Activated T-helper 9 cell treated with anti-CD3 and anti-CD28 coated beads, Interleukin-2, amount 50 U/mL, for 16 hours (primary cell): ENCODE measurements around the gene OR10C1.
"Not testable (repeated sequence)": the region's sequence is repeated elsewhere in the genome, so short reads cannot be mapped to it uniquely, and the experiment has no call there.

Source experiments
- DNase-seq: peaks from one replicate; pipeline ENCODE4 v3.0.0-alpha.2; 2020; ENCODE audit warnings: low read depth

The OR10C1 gene

DNA sequence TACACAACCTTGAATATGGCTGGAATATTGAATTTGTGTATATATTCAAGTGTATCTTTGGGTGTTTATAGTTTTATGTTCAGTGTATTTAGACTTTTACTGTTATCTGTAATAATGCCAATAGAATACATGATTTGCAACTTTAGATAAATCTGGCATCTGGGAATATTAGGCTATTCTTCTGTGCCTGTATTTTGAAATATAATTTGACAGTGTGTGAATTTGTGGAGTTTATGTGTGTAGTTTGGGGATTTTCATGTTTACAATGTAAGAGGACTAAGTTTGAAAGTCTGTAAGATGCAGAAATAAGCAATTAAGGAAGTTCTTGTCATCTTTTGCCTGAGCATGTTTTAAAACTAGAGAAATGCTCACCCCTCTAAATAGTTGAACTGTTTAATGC lies at the start of gene OR10C1:
TSS of gene OR10C1 (plus strand) at position 301 of the 400 bp plus-strand sequence. CDS start 710 bp downstream, outside the sequence.
- no peak for DNase-seq

- DNase-seq, result no peak
Measured at GRCh38 chr6:29395331-29395730, 43.8 kb upstream of the OR10C1 start, which contains the start of gene OR12D2. Gene OR12D2 (plus strand): TSS chr6:29395631. CDS start chr6:29396700, 1,069 bp downstream.

DNA sequence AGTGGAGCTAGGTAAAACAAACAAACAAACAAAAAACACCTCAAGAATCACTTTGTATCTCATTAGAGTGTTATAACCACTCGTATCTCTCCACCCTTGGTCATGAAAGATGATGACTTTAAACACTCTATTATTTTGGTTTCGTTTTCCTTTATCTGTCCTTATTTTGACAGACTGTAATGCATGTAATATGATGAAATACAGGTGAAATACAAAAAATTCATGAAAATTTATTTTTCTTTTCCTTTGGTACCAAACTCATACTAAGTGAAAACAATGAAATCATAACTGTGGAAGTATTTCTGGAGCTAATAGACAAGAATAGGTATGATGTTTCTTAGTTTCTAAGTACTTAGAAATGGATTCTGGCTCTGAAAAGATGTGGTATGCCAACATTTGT lies 39.6 kb upstream of the OR10C1 start:
- no peak for DNase-seq

GRCh38 chr6:29403801-29404200 lies 35.3 kb upstream of the OR10C1 start:
- DNase-seq, result no peak

DNA sequence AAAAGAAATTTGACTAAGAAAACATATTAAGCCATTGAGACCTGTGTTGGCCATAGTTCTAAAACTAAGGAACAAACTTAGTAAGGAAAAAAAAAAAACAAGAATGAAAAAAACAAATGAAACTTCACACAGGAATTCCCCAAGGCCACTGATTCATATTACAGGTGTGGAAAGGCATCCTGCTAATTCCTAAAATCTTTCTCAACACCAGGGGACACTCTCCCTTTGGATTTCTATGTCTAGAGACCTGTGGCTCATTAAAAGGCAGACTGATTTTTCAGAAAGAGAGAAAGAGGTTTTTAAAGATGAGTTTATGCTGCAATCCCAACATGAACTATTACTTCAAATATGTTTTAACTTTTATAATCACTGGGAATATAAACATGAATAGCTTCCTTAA lies 24.5 kb upstream of the OR10C1 start, which contains the start of gene OR12D1:
TSS of gene OR12D1 (plus strand) at position 341 of the 400 bp plus-strand sequence.
- no peak for DNase-seq

DNA sequence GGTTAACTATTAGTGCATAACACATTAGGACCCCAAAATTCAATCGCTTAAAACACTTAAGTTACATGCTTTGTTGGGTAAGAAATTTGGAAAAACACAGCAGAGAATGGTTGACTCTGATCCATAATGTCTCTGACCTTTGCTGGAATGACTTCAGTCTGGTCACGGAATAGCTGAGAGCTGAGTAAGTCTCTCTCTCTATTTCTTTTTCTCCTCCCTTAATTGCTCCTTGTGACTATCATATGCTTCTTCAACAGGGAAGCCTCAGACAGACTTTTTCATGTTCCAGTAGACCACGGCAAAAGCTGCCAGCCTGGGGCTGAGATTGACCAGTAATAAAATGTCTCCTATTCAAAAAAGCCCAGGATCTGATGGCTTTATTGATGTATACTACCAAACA lies 19.6 kb upstream of the OR10C1 start:
- DNase-seq, result no peak

- DNase-seq, result no peak
Measured at GRCh38 chr6:29424168-29424567, 14.9 kb upstream of the OR10C1 start.

DNA sequence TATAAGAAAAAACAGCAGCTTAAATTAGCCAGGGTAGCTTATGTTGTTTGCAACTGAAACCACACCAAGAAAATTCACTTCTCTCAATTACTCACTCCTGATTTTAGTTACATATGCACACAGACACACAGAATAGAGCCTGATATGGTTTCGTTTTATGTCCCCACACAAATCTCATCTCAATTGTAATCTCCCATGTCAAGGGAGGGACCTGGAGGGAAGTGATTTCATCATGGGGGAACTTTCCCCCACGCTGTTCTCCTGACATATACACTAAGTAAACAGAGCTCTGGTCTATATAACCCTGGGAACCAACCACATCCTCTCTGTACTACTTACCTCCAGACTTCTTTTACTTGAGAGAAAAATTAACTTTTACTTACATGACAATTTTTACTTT lies 14.5 kb upstream of the OR10C1 start:
- DNase-seq, result no peak

GRCh38 chr6:29425075-29425474 lies 14.0 kb upstream of the OR10C1 start:
- no peak for DNase-seq

GRCh38 chr6:29426654-29427053 lies 12.5 kb upstream of the OR10C1 start:
- DNase-seq, result no peak

DNA sequence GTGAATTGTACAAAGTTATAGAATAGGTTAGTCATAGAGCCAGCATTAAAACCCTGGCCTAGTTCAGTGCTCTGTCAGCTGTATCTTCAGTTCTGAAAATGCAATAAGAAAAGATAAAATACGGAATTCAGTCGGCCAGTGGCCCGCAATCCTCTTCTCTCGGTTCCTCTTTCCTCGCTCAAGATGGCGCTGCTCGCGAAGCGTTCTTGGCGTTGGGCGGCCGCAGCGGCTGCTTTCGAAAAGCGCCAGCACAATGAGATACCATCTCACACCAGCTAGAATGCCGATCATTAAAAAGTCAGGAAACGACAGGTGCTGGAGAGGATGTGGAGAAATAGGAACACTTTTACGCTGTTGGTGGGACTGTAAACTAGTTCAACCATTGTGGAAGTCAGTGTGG lies 2.4 kb upstream of the OR10C1 start:
- not testable (repeated sequence) for DNase-seq

- no peak for DNase-seq
Measured at GRCh38 chr6:29442719-29443118, 3.6 kb downstream of the OR10C1 start.

DNA sequence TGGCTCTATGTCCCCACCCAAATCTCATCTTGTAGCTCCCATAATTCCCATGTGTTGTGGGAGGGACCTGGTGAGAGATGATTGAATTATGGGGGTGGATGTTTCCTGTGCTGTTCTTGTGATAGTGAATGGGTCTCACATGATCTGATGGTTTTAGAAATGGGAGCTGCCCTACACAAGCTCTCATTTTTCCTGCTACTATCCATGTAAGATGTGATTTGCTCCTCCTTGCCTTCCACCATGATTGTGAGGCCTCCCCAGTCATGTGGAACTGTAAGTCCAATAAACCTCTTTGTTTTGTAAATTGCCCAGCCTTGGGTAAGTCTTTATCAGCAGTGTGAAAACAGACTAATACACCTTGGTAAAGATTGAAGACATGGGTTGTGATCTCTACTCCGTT lies 4.9 kb downstream of the OR10C1 start:
- DNase-seq, result not testable (repeated sequence)

DNA sequence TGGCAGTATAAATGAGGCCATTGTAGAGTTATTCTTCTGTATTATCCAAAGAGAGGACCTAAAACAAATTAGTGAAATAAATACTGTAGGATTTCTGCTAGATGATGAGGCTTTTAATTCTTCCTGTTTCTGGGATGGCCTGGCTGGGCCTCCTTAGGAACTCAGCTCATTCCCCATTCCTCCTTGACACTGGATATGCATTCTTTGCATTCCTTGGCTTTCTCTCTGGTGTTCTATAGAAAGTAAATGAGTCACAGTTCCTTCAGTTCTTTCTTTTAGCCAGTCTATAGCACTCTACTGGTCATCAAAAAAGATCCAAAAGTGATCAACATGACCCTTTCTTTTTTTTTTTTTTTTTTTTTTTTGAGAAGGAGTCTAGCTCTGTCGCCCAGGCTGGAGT lies 8.6 kb downstream of the OR10C1 start:
- no peak for DNase-seq

DNA sequence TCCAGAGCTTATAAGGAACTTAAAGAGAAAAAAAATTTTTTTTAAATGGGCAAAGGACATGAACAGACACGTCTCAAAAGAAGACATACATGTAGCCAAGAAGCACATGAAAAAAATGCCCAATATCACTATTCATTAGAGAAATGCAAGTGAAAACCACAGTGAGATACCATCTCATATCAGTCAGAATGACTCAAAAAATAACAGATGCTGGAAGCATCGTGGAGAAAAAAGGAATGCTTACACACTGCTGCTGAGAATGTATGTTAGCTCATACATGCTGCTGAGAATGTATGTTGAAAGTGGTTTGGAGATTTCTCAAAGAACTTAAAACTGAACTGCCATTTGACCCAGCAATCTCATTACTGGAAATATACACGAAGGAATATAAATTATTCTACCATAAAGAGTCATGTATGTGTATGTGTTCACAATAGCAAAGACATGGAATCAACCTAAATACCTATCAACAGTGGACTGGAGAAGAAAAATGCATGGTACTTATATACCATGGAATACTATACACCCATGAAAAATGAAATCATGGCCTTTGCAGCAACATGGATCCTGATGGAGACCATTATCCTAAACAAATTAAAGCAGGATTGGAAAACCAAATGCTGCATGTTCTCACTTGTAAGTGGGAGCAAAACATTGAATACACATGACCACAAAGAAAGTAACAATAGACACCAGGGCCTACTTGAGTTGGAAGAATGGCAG lies 12.5 kb downstream of the OR10C1 start:
- no peak for DNase-seq

GRCh38 chr6:29456971-29457370 lies 17.9 kb downstream of the OR10C1 start, which contains the start of the genes OR11A1 and OR2H1:
Gene OR11A1 (minus strand): TSS chr6:29457071. CDS start chr6:29427641, 29,430 bp downstream.
Gene OR2H1 (plus strand): TSS chr6:29457155. CDS start chr6:29461770, 4,615 bp downstream.
- DNase-seq, result no peak

DNA sequence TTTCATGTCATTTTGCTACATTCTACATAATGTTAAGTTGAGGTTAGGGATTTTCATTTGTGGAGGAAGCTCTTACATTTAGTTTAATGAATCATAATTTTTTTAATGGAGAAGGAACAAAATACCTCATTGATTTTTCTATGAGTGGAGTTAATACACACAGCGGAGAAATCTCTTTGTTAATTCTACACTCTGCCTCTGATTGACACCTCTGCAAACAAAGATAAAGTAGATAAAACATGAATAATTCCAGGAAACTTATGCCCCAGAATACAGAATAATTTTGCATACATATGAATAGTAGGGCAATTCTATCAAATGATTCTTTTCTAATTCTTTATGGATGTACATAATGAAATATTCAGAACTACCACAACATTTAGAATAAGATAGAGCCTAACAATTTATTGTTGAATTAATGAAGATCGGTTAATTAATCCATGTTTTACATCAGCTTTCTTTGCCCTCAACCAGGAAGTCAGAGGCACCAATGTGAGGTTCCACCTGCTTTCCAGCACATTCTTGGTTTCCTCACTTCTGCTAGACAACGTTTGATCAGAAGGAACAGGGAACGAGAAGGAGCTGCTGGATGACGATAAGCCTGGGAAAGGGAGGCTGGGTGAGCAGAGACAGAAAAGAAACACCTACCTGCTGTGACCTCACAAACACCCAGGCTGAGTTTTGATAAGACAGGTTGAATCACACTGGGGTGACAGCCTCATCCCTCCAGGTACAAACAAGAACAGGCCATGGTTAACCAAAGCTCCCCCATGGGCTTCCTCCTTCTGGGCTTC lies 22.1 kb downstream of the OR10C1 start:
- DNase-seq, result no peak

GRCh38 chr6:29462022-29462421 lies 22.9 kb downstream of the OR10C1 start:
- no peak for DNase-seq

DNA sequence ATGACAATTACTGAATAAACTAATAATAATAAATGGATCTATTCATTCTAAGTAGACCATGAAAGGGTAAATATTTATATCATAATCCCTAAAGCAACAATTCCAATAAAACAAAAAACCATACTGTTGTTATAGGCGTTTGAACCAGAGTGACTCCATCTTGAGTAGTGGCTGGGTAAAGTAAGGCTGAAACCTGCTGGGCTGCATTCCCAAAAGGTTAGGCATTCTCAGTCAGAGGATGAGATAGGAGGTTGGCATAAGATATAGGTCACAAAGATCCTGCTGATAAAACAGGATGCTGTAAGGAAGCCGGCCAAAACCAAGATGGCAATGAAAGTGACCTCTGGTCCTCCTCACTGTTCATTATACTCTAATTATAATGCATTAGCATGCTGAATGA lies 26.2 kb downstream of the OR10C1 start:
- DNase-seq, result no peak

DNA sequence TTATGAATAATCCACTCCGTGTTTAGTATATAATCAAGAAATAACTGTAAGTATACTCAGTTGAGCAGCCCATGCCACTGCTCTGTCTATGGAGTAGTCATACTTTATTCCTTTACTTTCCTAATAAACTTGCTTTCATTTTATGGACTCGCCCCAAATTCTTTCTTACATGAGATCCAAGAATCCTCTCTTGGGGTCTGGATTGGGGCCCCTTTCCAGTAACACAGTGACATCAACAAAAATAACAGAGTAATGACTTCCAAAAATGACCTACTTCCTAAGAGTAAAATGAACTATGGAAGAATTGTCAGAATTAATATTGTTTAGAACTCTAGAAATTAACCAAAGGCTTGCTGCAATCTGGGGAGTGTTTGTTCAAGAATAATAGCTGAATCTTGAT lies 26.7 kb downstream of the OR10C1 start:
- no peak for DNase-seq

- no peak for DNase-seq
Measured at GRCh38 chr6:29466241-29466640, 27.1 kb downstream of the OR10C1 start.

- no peak for DNase-seq
Measured at GRCh38 chr6:29474996-29475395, 35.9 kb downstream of the OR10C1 start.

DNA sequence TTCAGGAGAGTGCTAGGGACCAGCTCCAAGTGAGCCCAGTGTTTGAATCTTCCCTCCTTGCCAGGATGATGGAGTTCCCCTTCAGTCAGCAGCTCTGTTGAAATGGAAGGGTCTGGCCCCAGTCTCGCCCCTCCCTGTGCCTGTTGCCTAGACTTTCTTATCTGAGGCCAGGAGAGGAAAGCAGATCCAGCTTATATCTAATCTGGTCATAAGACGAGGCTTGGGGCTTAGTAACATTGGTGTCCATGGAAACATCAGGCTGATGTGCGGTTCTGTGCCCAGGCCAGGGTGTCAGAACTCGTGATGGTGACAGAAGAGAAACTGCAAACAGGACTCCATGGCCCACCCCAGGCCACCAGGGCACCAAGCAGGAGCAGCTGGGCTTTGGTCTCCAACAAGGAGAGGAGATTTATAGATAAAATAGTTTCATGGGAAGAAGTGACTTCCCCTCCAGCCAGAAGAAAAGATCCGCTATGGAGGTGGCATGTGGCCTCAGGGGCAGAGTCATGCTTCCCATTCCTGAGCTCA lies 38.9 kb downstream of the OR10C1 start:
- DNase-seq, result no peak
